Neural progenitor cell (in vitro differentiated cells): Measurements from ENCODE around the gene UPK1A. TPM values are rescaled to one million over a fixed set of nuclear protein-coding genes. Genes with fewer than 3 reads are reported as not detected.

ENCODE experiments used
- DNase-seq: peaks from one replicate; pipeline ENCODE4 v3.0.0-alpha.2; 2016; ENCODE audit warnings: low spot score
- H2AFZ ChIP-seq: fragments of 200-600 bp; sonication (generic); replicated peaks from 2 replicates; pipeline ENCODE4 v1.6.1; 2016; ENCODE audit warnings: antibody characterized with exemption
- H3F3A ChIP-seq: fragments of 200-600 bp; sonication (generic); 2 replicates; pipeline ENCODE4 v1.6.1; 2016; ENCODE audit warnings: antibody characterized with exemption, low read depth
- H3K27ac ChIP-seq: fragments of 200-600 bp; sonication (generic); 2 replicates; pipeline ENCODE4 v1.5.1; 2016; ENCODE audit warnings: mild to moderate bottlenecking
- H3K27me3 ChIP-seq: fragments of 200-600 bp; sonication (generic); 2 replicates; pipeline ENCODE4 v1.6.1; 2016; ENCODE audit warnings: mild to moderate bottlenecking, moderate library complexity
- H3K36me3 ChIP-seq: fragments of 200-600 bp; sonication (generic); 2 replicates; pipeline ENCODE4 v1.5.1; 2016
- H3K4me1 ChIP-seq: fragments of 200-600 bp; sonication (generic); 2 replicates; pipeline ENCODE4 v1.6.1; 2016; ENCODE audit warnings: mixed run types
- H3K4me2 ChIP-seq: fragments of 200-600 bp; sonication (generic); 2 replicates; pipeline ENCODE4 v1.6.1; 2016
- H3K4me3 ChIP-seq: fragments of 200-600 bp; sonication (generic); 2 replicates; pipeline ENCODE4 v1.5.1; 2016
- H3K79me2 ChIP-seq: fragments of 200-600 bp; sonication (generic); 2 replicates; pipeline ENCODE4 v1.6.1; 2016; ENCODE audit warnings: low read depth
- H3K9ac ChIP-seq: fragments of 200-600 bp; sonication (generic); 2 replicates; pipeline ENCODE4 v1.6.1; 2016
- H3K9me3 ChIP-seq: fragments of 200-600 bp; sonication (generic); 2 replicates; pipeline ENCODE4 v1.5.1; 2016; ENCODE audit warnings: low read depth
- H4K20me1 ChIP-seq: fragments of 200-600 bp; sonication (generic); 2 replicates; pipeline ENCODE4 v1.6.1; 2016; ENCODE audit warnings: low read depth
- H3K27ac Mint-ChIP-seq: 3 replicates; pipeline ENCODE4 v1.8.0; 2021; ENCODE audit warnings: mixed read lengths
- H3K27me3 Mint-ChIP-seq: 2 replicates; pipeline ENCODE4 v1.8.0; 2022; ENCODE audit warnings: low read depth, mild to moderate bottlenecking, inconsistent platforms, moderate library complexity, mixed read lengths; ENCODE audit not compliant: insufficient read depth
- H3K36me3 Mint-ChIP-seq: 3 replicates; pipeline ENCODE4 v1.8.0; 2021; ENCODE audit warnings: mixed read lengths
- H3K4me1 Mint-ChIP-seq: 3 replicates; pipeline ENCODE4 v1.8.0; 2021; ENCODE audit warnings: mixed read lengths
- H3K4me3 Mint-ChIP-seq: 3 replicates; pipeline ENCODE4 v1.8.0; 2021; ENCODE audit warnings: mild to moderate bottlenecking, moderate library complexity, mixed read lengths
- H3K9me3 Mint-ChIP-seq: 3 replicates; pipeline ENCODE4 v1.8.0; 2020; ENCODE audit warnings: mixed read lengths
- CTCF ChIP-seq: fragments of 200-600 bp; sonication (generic); IDR thresholded peaks from 2 replicates; pipeline ENCODE4 v1.5.1; 2017; ENCODE audit warnings: antibody characterized with exemption, mild to moderate bottlenecking
- EZH2 ChIP-seq: fragments of 200-600 bp; sonication (generic); IDR thresholded peaks from 2 replicates; pipeline ENCODE4 v1.6.1; 2017; ENCODE audit warnings: antibody characterized with exemption, mild to moderate bottlenecking, moderate library complexity
- EZH2phosphoT487 ChIP-seq: fragments of 200-600 bp; sonication (generic); IDR thresholded peaks from 2 replicates; pipeline ENCODE4 v1.6.1; 2017; ENCODE audit warnings: antibody characterized with exemption
- total RNA-seq: library from RNA; depleted of rRNA; stranded (reverse); fragments of >200 nt; gene quantifications from 2 replicates; pipeline ENCODE4 v1.2.3, GENCODE V29; 2015; ENCODE audit warnings: low replicate concordance

Gene UPK1A
- total RNA-seq, 1 donor from 2014 or later: not detected

- no peaks in the 10 kb centered on the region for H4K20me1 ChIP-seq
- no peaks in the 10 kb centered on the region for H3K36me3 Mint-ChIP-seq
- H3K27me3 ChIP-seq: peaks cover 44% of the 10 kb centered on the region
- H3K4me1 Mint-ChIP-seq: peaks cover 2% of the 10 kb centered on the region
- no peaks in the 10 kb centered on the region for H3K4me1 ChIP-seq
- H3F3A ChIP-seq: peaks cover 11% of the 10 kb centered on the region
- peak overlapping the region; percentile 2 for H3K4me3 Mint-ChIP-seq
- no peak overlapping the region for H3K27ac ChIP-seq
- no peaks in the 10 kb centered on the region for H3K9me3 ChIP-seq
- H3K9ac ChIP-seq: no peak overlapping the region
- no peaks in the 10 kb centered on the region for H3K9me3 Mint-ChIP-seq
- no peak overlapping the region for H3K4me2 ChIP-seq
- H3K36me3 ChIP-seq: no peaks in the 10 kb centered on the region
- no peak for DNase-seq
- H3K4me3 ChIP-seq: no peak overlapping the region
- H2AFZ ChIP-seq: no peak overlapping the region
- H3K27ac Mint-ChIP-seq: no peak overlapping the region
- TF ChIP-seq EZH2 (no peak), CTCF (no peak), EZH2phosphoT487 (no peak)
- H3K27me3 Mint-ChIP-seq: peaks cover 32% of the 10 kb centered on the region
- no peaks in the 10 kb centered on the region for H3K79me2 ChIP-seq
Measured at GRCh38 chr19:35671818-35672217, 5.5 kb downstream of the UPK1A start.

GRCh38 chr19:35673121-35673804, 6.9 kb downstream of the UPK1A start:
- Histone ChIP-seq H3K9ac (no peak overlapping the region), H3K4me1 (no peaks in the 10 kb centered on the region), H3F3A (peaks cover 11% of the 10 kb centered on the region), H2AFZ (peak overlapping the region; percentile 100), H4K20me1 (no peaks in the 10 kb centered on the region), H3K27ac (no peak overlapping the region), H3K36me3 (no peaks in the 10 kb centered on the region), H3K9me3 (no peaks in the 10 kb centered on the region), H3K4me3 (peak overlapping the region; percentile 71), H3K79me2 (no peaks in the 10 kb centered on the region), H3K27me3 (peaks cover 44% of the 10 kb centered on the region), H3K4me2 (peak overlapping the region; percentile 94)
- Mint-ChIP-seq H3K9me3 (no peaks in the 10 kb centered on the region), H3K36me3 (no peaks in the 10 kb centered on the region), H3K27ac (no peak overlapping the region), H3K27me3 (peaks cover 32% of the 10 kb centered on the region), H3K4me1 (peaks cover 2% of the 10 kb centered on the region), H3K4me3 (peak overlapping the region; percentile 79)
- peak; percentile 66 for DNase-seq
- no peak for TF ChIP-seq CTCF
- no peak for TF ChIP-seq EZH2phosphoT487
- TF ChIP-seq EZH2: no peak

GRCh38 chr19:35675589-35676140, 9.3 kb downstream of the UPK1A start:
- peaks cover 2% of the 10 kb centered on the region for H3K4me1 Mint-ChIP-seq
- no peak overlapping the region for H3K4me3 ChIP-seq
- H3K4me2 ChIP-seq: no peak overlapping the region
- no peaks in the 10 kb centered on the region for H3K36me3 ChIP-seq
- H2AFZ ChIP-seq: no peak overlapping the region
- no peak overlapping the region for H3K27ac Mint-ChIP-seq
- peaks cover 11% of the 10 kb centered on the region for H3F3A ChIP-seq
- no peak overlapping the region for H3K4me3 Mint-ChIP-seq
- DNase-seq: no peak
- H3K27me3 Mint-ChIP-seq: peaks cover 29% of the 10 kb centered on the region
- no peaks in the 10 kb centered on the region for H3K36me3 Mint-ChIP-seq
- H3K27ac ChIP-seq: no peak overlapping the region
- no peaks in the 10 kb centered on the region for H3K79me2 ChIP-seq
- H3K9me3 ChIP-seq: no peaks in the 10 kb centered on the region
- H3K4me1 ChIP-seq: no peaks in the 10 kb centered on the region
- no peaks in the 10 kb centered on the region for H4K20me1 ChIP-seq
- H3K9ac ChIP-seq: no peak overlapping the region
- TF ChIP-seq EZH2phosphoT487 (no peak), EZH2 (no peak), CTCF (no peak)
- H3K9me3 Mint-ChIP-seq: no peaks in the 10 kb centered on the region
- H3K27me3 ChIP-seq: peaks cover 30% of the 10 kb centered on the region
